ENCODE measurements around the gene SPATA16.

Gene SPATA16

GRCh38 chr3:172918568-172919296 lies 222.3 kb downstream of the SPATA16 start:
- DNase-seq (ENCODE audit: low read depth in 2 of 2): no peak
- H3K4me3 ChIP-seq (replicated peaks in 1 of 2; ENCODE audit: low read depth in 2 of 2, low read length in 2 of 2): no peak overlapping the region
- TF ChIP-seq CTCF (IDR thresholded peaks at IDR 0.05; ENCODE audit: low read depth, low read length): no peak

DNA sequence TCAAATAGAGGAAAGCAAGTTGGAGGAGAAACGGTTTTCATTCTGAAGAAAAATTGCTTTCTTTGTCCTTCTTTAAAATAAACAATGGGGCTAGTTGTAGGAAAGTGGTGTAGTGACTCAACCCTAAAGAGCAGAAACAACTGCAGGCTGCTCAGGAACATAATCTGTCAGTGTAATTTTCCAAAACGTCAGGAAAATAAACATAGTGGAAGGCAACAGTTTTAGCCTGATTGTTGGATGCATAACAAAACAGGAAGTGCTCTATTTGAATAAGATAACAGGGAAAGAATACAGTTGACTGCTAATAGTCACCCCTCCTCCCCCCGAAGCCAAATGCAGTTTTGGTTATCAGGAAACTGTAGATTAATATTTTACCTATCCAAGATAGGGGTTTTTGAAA lies 222.9 kb downstream of the SPATA16 start:
- DNase-seq (ENCODE audit: low read depth in 2 of 2): peak; percentile 58 to 82
- TF ChIP-seq CTCF (IDR thresholded peaks at IDR 0.05; ENCODE audit: low read depth, low read length): no peak
- no peak overlapping the region for H3K4me3 ChIP-seq (replicated peaks in 1 of 2; ENCODE audit: low read depth in 2 of 2, low read length in 2 of 2)

GRCh38 chr3:172915911-172916514 lies 225.0 kb downstream of the SPATA16 start:
- no peak for TF ChIP-seq CTCF (IDR thresholded peaks at IDR 0.05; ENCODE audit: low read depth, low read length)
- no peak for DNase-seq (ENCODE audit: low read depth in 2 of 2)
- H3K4me3 ChIP-seq (replicated peaks in 1 of 2; ENCODE audit: low read depth in 2 of 2, low read length in 2 of 2): no peak overlapping the region

- no peak for DNase-seq (ENCODE audit: low read depth in 2 of 2)
- H3K4me3 ChIP-seq (replicated peaks in 1 of 2; ENCODE audit: low read depth in 2 of 2, low read length in 2 of 2): no peak overlapping the region
- TF ChIP-seq CTCF (IDR thresholded peaks at IDR 0.05; ENCODE audit: low read depth, low read length): no peak
Observed at GRCh38 chr3:172914854-172915253, 226.2 kb downstream of the SPATA16 start.

DNA sequence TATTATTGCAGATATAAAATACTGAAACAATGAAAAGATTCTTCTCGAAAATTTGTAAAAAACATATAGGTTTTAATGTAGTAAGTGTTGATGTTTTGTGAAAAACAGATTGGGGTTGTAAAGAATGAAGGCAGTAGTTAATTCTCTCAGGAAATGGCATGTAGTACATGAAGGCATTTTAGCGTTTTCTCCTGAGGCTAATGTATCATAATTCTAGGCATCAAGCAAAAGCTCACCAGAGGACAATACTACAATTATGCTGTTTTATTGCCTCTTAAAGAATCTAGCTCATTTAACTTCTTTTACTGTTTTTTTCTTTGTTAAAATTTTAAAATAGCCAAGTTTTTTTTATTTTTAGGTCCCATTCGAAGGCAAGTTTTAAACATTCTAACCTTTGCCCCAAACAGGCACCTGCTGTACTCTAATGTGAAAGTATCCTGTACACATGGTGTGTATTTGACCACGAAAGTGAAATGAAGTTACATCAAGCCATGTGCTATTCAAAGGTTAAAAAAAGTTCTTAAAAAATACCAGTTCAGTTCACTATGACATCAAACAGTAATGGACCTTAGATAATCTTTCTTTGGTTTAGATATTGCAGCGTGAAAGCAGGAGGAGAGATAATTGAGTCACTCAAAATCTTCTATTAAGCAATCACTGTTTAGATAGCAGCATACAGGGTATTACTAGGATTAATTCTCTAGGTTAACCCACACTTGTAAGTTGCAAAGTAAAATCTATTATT lies 227.0 kb downstream of the SPATA16 start:
- DNase-seq (ENCODE audit: low read depth in 2 of 2): no peak
- no peak overlapping the region for H3K4me3 ChIP-seq (replicated peaks in 1 of 2; ENCODE audit: low read depth in 2 of 2, low read length in 2 of 2)
- no peak for TF ChIP-seq CTCF (IDR thresholded peaks at IDR 0.05; ENCODE audit: low read depth, low read length)

- H3K4me3 ChIP-seq (replicated peaks in 1 of 2; ENCODE audit: low read depth in 2 of 2, low read length in 2 of 2): no peak overlapping the region
Observed at GRCh38 chr3:172911142-172911541, 229.9 kb downstream of the SPATA16 start.

More at GRCh38 chr3:172911142-172911541, 229.9 kb downstream of the SPATA16 start:
- DNase-seq (ENCODE audit: low read depth in 2 of 2): no peak
- TF ChIP-seq CTCF (IDR thresholded peaks at IDR 0.05; ENCODE audit: low read depth, low read length): no peak
